HepG2 (cell line): Measurements from ENCODE around the gene YY1AP1. TPM values are rescaled to one million over a fixed set of nuclear protein-coding genes. Genes with fewer than 3 reads are reported as not detected.

ENCODE experiments used
- GABPA ChIP-seq, 2 experiments: IDR thresholded peaks; 2 replicates each; pipeline ENCODE4 v1.6.1; 2011 to 2016; ENCODE audit warnings: low read depth in 2 of 2, low read length in 1 of 2, missing biosample characterization in 1 of 2, missing genetic modification characterization in 1 of 2
- HOXA3 ChIP-seq: sonication (generic); formaldehyde crosslinking; IDR thresholded peaks from 2 replicates; pipeline ENCODE4 v1.5.0; 2020; ENCODE audit warnings: missing genetic modification reagents
- KLF6 ChIP-seq: IDR thresholded peaks from 2 replicates; pipeline ENCODE4 v1.8.0; 2016; ENCODE audit warnings: missing biosample characterization, missing genetic modification reagents
- MEIS2 ChIP-seq: sonication (generic); formaldehyde crosslinking; IDR thresholded peaks from 2 replicates; pipeline ENCODE4 v1.9.0; 2021; ENCODE audit warnings: mild to moderate bottlenecking, missing genetic modification reagents
- RBFOX2 ChIP-seq: fragments of 200-400 bp; formaldehyde crosslinking; IDR thresholded peaks from 2 replicates; pipeline ENCODE4 v1.6.1; 2017; ENCODE audit warnings: low read depth, mild to moderate bottlenecking, low read length
- SRF ChIP-seq: IDR thresholded peaks from 2 replicates; pipeline ENCODE4 v1.6.1; 2011; ENCODE audit warnings: mild to moderate bottlenecking, low read depth, low read length, moderate library complexity
- ZFX ChIP-seq: sonication (generic); formaldehyde crosslinking; IDR thresholded peaks from 2 replicates; pipeline ENCODE4 v1.4.0; 2020; ENCODE audit warnings: mild to moderate bottlenecking, low read depth, missing genetic modification reagents, moderate library complexity
- ZNF205 ChIP-seq: IDR thresholded peaks from 2 replicates; pipeline ENCODE4 v1.6.1; 2018; ENCODE audit warnings: missing biosample characterization, missing genetic modification reagents
- ZNF350 ChIP-seq: sonication (generic); formaldehyde crosslinking; IDR thresholded peaks from 2 replicates; pipeline ENCODE4 v1.4.0; 2020; ENCODE audit warnings: mild to moderate bottlenecking, low read depth, missing genetic modification reagents, borderline replicate concordance
- ZNF501 ChIP-seq: sonication (generic); formaldehyde crosslinking; IDR thresholded peaks from 2 replicates; pipeline ENCODE4 v1.5.1; 2020; ENCODE audit warnings: mild to moderate bottlenecking, moderate library complexity, missing genetic modification reagents
- ZNF547 ChIP-seq: sonication (generic); formaldehyde crosslinking; IDR thresholded peaks from 2 replicates; pipeline ENCODE4 v1.5.1; 2020; ENCODE audit warnings: mild to moderate bottlenecking, missing genetic modification reagents
- ZNF652 ChIP-seq: IDR thresholded peaks from 2 replicates; pipeline ENCODE4 v1.6.1; 2016; ENCODE audit warnings: low read depth, borderline replicate concordance
- ZNF768 ChIP-seq: sonication (generic); formaldehyde crosslinking; IDR thresholded peaks from 2 replicates; pipeline ENCODE4 v1.4.0; 2020; ENCODE audit warnings: missing genetic modification reagents
- ZNF781 ChIP-seq: sonication (generic); formaldehyde crosslinking; IDR thresholded peaks from 2 replicates; pipeline ENCODE4 v1.5.1; 2020; ENCODE audit warnings: borderline replicate concordance, mild to moderate bottlenecking, missing genetic modification reagents; ENCODE audit errors: not compliant biosample characterization
- ZSCAN29 ChIP-seq: sonication (generic); formaldehyde crosslinking; conservative IDR thresholded peaks from 2 replicates; pipeline ENCODE4 v1.4.0; 2020; ENCODE audit warnings: mild to moderate bottlenecking, missing genetic modification reagents
- polyA plus RNA-seq, 8 experiments: library from polyadenylated mRNA; depleted of rRNA in 3 of 8; stranded (reverse) in 7 of 8; unstranded in 1 of 8; fragments of >200 nt; fragmentation: Illumina TruSeq in 4 of 8; extraction: Trizol in 4 of 8; gene quantifications; 2 replicates each; pipeline versions ENCODE4 v1.2.1 to v1.2.3, GENCODE V29; 2011 to 2016; ENCODE audit warnings: low read depth in 4 of 8, missing spikeins in 1 of 8, mixed read lengths in 1 of 8; ENCODE audit not compliant: insufficient read depth in 1 of 8
- total RNA-seq, 5 experiments: library from RNA; depleted of rRNA; stranded (reverse); fragments of >200 nt; fragmentation: Illumina TruSeq; extraction: Trizol; gene quantifications; 2 replicates each; pipeline ENCODE4 v1.2.3, GENCODE V29; 2016; ENCODE audit warnings: low read depth in 1 of 5
- TF ChIP-seq, protein P1 (sequence below): IDR thresholded peaks from 2 replicates; pipeline ENCODE4 v1.6.1; 2016
- TF ChIP-seq, protein P2 (sequence below): sonication (generic); formaldehyde crosslinking; IDR thresholded peaks from 2 replicates; pipeline ENCODE4 v1.4.0; 2020; ENCODE audit warnings: missing genetic modification reagents
- TF ChIP-seq, protein P3 (sequence below): sonication (generic); formaldehyde crosslinking; IDR thresholded peaks from 2 replicates; pipeline ENCODE4 v1.5.1; 2020; ENCODE audit warnings: mild to moderate bottlenecking, missing genetic modification reagents, moderate library complexity
- TF ChIP-seq, protein P4 (sequence below): sonication (generic); formaldehyde crosslinking; IDR thresholded peaks from 2 replicates; pipeline ENCODE4 v1.5.0; 2020; ENCODE audit warnings: mild to moderate bottlenecking, missing genetic modification reagents

YY1AP1 gene
- total and polyA plus RNA-seq, 2 of the 13 experiments (the other 11 are each of a cell fraction or from before 2014, with no cell fraction given): 28.5 to 69.4 TPM

DNA sequence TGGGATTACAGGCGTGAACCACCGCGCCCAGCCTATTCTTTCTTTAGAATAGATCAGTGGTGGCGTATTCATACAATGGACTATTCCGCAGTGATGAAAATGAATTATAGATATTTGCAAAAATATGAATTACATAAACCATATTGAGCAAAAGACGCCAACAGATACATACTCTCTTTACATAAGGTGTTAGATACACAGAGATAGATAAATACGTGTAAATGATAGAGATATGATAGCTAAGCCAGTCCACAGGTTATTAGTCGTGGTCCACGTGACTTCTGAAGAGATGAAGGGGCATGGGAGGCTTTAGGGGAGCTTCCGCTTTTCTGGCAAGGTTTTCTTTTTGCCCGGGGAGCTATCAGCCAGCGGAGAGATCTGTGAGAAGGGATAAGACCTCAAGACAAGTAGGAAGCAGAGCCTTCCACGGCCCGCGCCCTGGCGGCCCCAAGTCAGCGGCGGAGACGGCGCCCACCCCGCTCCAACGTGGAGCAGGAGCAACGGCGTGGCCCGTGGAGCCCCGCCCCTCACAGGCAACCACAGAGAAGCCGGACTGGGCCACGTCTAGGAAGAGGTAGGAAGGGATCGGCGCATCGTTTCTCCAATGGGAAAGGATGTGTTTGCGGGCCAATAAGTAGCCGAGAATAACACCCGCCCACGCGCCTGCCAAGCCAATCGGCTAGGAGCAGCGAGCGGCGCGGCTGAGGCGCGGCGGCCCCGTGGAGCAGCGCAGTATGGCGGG lies 78.9 kb downstream of the YY1AP1 start, which contains the start of gene MSTO1 (continued):
- TF ChIP-seq ZSCAN29 (no peak), ZNF205 (CRISPR knock-in tag) (0 out of 2 replicates have a peak, but pooled peaks have one; percentile 44), GABPA (IDR thresholded peaks at IDR 0.05; ENCODE audit: low read depth, low read length) (no peak), GABPA (CRISPR knock-in tag; IDR thresholded peaks at IDR 0.05; ENCODE audit: low read depth) (no peak), ZNF501 (CRISPR knock-in tag) (0 out of 2 replicates have a peak, but pooled peaks have one; percentile 40), ZNF652 (CRISPR knock-in tag) (no peak), RBFOX2 (peak; percentile 93), SRF (no peak), ZFX (CRISPR knock-in tag) (peak; percentile 74), HOXA3 (CRISPR knock-in tag) (peak; percentile 60), ZNF781 (CRISPR knock-in tag) (peak; percentile 69), KLF6 (CRISPR knock-in tag) (peak; percentile 80; the same call in 1 of the 2 replicates), ZNF350 (peak; percentile 54; the same call in 1 of the 2 replicates), ZNF768 (CRISPR knock-in tag) (peak; percentile 36; the same call in 1 of the 2 replicates), MEIS2 (CRISPR knock-in tag) (0 out of 2 replicates have a peak, but pooled peaks have one; percentile 44), ZNF547 (CRISPR knock-in tag) (peak; percentile 38; the same call in 1 of the 2 replicates)
- TF ChIP-seq, protein P1, sequence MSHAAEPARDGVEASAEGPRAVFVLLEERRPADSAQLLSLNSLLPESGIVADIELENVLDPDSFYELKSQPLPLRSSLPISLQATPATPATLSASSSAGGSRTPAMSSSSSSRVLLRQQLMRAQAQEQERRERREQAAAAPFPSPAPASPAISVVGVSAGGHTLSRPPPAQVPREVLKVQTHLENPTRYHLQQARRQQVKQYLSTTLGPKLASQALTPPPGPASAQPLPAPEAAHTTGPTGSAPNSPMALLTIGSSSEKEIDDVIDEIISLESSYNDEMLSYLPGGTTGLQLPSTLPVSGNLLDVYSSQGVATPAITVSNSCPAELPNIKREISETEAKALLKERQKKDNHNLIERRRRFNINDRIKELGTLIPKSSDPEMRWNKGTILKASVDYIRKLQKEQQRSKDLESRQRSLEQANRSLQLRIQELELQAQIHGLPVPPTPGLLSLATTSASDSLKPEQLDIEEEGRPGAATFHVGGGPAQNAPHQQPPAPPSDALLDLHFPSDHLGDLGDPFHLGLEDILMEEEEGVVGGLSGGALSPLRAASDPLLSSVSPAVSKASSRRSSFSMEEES: peak; percentile 55; the same call in 1 of the 2 replicates
- TF ChIP-seq, protein P2, sequence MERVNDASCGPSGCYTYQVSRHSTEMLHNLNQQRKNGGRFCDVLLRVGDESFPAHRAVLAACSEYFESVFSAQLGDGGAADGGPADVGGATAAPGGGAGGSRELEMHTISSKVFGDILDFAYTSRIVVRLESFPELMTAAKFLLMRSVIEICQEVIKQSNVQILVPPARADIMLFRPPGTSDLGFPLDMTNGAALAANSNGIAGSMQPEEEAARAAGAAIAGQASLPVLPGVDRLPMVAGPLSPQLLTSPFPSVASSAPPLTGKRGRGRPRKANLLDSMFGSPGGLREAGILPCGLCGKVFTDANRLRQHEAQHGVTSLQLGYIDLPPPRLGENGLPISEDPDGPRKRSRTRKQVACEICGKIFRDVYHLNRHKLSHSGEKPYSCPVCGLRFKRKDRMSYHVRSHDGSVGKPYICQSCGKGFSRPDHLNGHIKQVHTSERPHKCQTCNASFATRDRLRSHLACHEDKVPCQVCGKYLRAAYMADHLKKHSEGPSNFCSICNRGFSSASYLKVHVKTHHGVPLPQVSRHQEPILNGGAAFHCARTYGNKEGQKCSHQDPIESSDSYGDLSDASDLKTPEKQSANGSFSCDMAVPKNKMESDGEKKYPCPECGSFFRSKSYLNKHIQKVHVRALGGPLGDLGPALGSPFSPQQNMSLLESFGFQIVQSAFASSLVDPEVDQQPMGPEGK (CRISPR knock-in tag): peak; percentile 27; the same call in 1 of the 2 replicates
- TF ChIP-seq, protein P3, sequence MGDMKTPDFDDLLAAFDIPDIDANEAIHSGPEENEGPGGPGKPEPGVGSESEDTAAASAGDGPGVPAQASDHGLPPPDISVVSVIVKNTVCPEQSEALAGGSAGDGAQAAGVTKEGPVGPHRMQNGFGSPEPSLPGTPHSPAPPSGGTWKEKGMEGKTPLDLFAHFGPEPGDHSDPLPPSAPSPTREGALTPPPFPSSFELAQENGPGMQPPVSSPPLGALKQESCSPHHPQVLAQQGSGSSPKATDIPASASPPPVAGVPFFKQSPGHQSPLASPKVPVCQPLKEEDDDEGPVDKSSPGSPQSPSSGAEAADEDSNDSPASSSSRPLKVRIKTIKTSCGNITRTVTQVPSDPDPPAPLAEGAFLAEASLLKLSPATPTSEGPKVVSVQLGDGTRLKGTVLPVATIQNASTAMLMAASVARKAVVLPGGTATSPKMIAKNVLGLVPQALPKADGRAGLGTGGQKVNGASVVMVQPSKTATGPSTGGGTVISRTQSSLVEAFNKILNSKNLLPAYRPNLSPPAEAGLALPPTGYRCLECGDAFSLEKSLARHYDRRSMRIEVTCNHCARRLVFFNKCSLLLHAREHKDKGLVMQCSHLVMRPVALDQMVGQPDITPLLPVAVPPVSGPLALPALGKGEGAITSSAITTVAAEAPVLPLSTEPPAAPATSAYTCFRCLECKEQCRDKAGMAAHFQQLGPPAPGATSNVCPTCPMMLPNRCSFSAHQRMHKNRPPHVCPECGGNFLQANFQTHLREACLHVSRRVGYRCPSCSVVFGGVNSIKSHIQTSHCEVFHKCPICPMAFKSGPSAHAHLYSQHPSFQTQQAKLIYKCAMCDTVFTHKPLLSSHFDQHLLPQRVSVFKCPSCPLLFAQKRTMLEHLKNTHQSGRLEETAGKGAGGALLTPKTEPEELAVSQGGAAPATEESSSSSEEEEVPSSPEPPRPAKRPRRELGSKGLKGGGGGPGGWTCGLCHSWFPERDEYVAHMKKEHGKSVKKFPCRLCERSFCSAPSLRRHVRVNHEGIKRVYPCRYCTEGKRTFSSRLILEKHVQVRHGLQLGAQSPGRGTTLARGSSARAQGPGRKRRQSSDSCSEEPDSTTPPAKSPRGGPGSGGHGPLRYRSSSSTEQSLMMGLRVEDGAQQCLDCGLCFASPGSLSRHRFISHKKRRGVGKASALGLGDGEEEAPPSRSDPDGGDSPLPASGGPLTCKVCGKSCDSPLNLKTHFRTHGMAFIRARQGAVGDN (CRISPR knock-in tag): peak; percentile 87
- TF ChIP-seq, protein P4, sequence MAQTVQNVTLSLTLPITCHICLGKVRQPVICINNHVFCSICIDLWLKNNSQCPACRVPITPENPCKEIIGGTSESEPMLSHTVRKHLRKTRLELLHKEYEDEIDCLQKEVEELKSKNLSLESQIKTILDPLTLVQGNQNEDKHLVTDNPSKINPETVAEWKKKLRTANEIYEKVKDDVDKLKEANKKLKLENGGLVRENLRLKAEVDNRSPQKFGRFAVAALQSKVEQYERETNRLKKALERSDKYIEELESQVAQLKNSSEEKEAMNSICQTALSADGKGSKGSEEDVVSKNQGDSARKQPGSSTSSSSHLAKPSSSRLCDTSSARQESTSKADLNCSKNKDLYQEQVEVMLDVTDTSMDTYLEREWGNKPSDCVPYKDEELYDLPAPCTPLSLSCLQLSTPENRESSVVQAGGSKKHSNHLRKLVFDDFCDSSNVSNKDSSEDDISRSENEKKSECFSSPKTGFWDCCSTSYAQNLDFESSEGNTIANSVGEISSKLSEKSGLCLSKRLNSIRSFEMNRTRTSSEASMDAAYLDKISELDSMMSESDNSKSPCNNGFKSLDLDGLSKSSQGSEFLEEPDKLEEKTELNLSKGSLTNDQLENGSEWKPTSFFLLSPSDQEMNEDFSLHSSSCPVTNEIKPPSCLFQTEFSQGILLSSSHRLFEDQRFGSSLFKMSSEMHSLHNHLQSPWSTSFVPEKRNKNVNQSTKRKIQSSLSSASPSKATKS (CRISPR knock-in tag): no peak
